ENCODE results near the gene FARSB.

DNA sequence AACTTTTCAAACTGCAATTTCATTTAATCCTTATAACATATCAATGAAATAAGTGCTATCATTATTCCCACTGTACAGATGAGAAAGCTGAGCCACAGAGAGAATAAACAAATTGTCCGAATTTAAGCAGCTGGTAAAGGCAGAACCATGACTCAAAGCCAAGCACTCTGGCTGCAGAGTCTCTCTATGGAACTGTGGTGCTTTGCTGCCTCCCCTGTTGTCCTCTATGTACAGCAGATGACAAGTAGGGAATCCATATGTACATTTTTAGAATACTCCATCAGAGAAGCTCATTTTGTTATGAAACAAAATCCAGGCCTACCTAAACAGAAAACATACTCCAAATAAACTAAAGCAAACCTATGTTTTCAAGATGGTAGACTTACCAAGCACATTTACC, 45.1 kb downstream of the FARSB start:
- TF ChIP-seq, protein P1, sequence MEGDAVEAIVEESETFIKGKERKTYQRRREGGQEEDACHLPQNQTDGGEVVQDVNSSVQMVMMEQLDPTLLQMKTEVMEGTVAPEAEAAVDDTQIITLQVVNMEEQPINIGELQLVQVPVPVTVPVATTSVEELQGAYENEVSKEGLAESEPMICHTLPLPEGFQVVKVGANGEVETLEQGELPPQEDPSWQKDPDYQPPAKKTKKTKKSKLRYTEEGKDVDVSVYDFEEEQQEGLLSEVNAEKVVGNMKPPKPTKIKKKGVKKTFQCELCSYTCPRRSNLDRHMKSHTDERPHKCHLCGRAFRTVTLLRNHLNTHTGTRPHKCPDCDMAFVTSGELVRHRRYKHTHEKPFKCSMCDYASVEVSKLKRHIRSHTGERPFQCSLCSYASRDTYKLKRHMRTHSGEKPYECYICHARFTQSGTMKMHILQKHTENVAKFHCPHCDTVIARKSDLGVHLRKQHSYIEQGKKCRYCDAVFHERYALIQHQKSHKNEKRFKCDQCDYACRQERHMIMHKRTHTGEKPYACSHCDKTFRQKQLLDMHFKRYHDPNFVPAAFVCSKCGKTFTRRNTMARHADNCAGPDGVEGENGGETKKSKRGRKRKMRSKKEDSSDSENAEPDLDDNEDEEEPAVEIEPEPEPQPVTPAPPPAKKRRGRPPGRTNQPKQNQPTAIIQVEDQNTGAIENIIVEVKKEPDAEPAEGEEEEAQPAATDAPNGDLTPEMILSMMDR (IDR thresholded peaks at IDR 0.05; ENCODE audit: low read depth, low read length) = no peak
- TF ChIP-seq, protein P2, sequence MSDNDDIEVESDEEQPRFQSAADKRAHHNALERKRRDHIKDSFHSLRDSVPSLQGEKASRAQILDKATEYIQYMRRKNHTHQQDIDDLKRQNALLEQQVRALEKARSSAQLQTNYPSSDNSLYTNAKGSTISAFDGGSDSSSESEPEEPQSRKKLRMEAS (IDR thresholded peaks at IDR 0.05; ENCODE audit: low read depth, low read length) = no peak
